ENCODE measurements around the gene TMEM250.
A peak's percentile ranks its signal among the peaks of the same experiment; 100 is the strongest.

Gene TMEM250

GRCh38 chr9:136093346-136093986 lies 25.2 kb downstream of the TMEM250 start:
- DNase-seq, result no peak

DNA sequence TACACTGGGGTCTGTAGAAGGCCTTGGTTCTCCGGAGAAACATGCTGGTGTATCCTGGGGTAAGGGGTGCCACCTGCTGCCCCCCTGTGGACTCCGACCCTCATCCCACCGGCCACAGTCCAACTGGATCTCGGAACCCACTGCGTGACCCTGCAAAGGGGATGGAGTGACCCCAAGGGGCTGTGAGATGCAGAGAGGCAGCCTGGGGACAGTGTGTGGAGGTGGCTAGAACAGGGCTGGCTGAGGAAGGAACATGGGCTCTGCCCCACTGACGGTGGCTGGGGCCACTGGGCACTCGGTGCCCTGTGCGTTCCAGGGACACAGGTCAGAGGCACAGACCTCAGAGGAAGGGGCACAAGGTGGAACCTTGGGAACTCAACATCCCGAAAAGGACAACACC lies 25.9 kb downstream of the TMEM250 start:
- no peak for DNase-seq

- no peak for DNase-seq
Observed at GRCh38 chr9:136092353-136092650, 26.4 kb downstream of the TMEM250 start.

DNA sequence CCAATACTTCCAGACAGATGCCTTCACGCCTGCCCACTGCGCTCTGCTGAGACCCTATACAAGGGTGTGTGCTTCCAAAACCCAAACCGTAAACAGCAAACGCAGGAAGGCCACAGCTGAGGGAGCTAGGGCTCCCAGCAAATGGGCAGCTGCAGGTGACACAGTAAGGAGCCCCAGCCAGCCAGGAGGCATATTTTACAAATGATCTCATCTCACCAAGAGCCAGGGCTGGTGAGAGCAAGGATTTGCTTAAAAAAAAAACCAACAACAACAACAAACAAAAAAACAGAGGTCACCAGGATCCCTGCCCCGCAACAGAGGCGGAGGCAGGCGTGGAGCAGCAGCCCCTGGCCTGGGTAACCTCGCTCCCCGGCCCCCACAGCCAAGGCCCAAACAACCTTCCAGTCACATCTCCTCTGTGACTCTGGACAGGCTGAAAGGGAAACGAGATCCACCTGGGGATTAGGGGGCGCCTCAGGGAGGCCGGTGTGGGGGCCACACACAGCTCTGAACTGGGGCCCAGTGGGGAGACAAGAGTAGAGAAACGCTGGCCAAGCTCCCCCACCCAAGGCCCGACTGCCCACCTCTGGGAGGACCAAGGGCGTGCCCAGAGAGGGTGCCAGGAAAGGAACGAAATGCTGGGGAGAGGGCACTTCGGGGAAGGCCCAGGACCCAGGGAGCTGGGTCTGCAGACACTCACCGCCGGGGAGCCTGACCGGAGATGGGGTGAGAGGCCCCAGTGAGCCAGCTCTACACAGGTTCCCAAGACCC lies 26.9 kb downstream of the TMEM250 start:
- DNase-seq, result no peak

GRCh38 chr9:136090768-136091581 lies 27.7 kb downstream of the TMEM250 start:
- no peak for DNase-seq

GRCh38 chr9:136090056-136090735 lies 28.5 kb downstream of the TMEM250 start:
- DNase-seq, result no peak

GRCh38 chr9:136089697-136090045 lies 29.0 kb downstream of the TMEM250 start:
- peak; percentile 79 for DNase-seq

GRCh38 chr9:136088939-136089696 lies 29.6 kb downstream of the TMEM250 start:
- DNase-seq, result peak; percentile 45

DNA sequence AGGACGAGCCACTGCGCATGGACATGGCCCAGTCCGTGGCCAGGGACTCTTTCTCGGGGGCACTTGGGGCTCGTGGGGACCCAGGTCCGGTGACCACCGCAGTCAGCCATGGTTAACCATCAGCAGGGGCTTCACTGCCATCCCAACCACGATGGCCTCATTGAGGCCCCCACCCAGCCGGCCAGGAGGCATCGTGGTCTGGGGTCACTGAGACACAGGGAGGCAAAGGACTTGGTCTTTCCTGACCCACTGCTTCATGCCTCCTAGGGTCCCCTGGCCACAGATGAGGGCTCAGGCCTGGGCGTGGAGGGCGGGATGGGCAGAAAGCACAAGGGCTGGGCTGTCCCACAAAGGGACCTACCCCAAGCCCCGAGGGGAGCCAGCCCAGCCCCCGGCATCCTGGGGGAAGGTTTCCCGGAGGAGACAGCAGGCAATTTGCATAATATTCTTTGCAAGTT lies 30.2 kb downstream of the TMEM250 start:
- DNase-seq, result no peak

DNA sequence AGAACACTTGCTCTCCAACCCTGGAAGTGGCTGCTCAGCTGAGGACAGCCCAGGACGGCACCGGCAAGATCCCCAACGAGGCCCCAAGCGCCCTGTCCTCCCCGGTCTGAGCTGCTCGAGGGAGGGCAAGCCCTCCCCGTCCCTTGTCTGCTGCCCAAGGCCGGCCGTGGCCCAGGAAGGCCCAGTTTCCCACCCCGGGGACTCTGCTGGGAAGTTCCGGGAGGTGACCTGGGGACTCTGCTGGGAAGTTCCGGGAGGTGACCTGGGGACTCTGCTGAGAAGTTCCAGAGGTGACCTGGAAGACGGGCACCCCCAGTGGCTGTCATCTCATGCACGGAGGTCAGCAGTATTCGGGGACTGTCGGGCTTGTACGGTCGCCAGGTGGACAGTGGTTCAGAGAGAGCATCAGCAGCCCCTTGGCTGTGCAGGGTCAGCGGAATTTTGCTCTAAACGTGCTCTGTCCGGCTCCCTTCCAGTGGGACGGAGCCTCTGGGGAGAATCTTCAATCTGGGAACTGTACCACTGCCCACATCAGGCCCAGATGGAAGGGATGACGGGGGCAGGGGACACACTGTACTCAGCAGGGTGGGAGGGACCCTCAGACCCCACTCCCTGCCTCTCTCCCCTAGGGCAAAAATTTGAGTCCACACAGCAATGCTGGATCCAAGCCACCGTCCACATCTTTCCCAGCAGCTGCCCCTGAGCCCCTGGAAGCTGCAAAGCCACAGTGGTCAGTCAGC lies 30.8 kb downstream of the TMEM250 start:
- DNase-seq, result no peak

- no peak for DNase-seq
Observed at GRCh38 chr9:136086951-136087740, 31.5 kb downstream of the TMEM250 start.

- no peak for DNase-seq
Observed at GRCh38 chr9:136086213-136086881, 32.3 kb downstream of the TMEM250 start.

GRCh38 chr9:136085815-136086212 lies 32.9 kb downstream of the TMEM250 start:
- no peak for DNase-seq

DNA sequence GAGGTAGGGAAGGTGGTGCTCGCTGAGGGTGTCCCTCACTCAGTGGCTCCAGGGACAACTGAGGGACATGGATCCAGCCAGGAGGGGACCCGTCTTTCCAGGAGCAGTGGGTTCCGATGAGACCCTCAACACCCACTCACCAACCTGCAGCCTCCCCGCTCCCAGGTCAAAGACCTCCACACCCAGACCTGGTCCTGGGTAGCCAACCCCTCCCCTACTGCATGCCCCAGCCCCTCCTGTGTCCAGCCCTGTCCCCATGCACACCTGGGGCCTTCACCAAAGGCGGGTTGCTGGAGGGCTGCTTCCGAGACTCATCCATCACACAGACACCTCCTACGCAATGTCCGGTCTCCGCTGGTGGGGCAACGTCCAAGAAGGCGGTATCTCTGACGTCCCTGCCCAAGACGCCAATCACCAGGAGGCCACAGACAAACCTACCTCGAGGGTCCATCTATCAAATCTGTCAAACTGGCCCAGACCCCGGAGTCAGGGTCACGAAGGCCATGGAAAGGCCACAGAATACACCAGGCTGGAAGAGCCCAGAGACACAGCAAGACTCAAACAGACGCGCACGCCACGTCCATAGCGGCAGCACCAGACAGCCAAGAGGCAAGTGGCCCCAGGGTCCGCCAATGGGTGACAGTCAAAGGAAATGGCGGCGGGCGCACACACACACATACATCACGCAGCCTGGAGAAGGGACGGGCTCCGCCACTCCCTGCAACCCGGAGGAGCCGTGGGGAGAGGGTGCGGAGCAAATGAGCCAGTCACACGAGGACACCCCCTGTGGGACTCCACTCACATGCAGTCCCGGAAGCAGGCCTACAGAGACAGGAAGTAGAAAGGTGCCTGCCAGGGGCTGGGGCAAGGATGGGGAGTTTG lies 34.4 kb downstream of the TMEM250 start:
- no peak for DNase-seq

GRCh38 chr9:136083558-136084062 lies 35.1 kb downstream of the TMEM250 start:
- no peak for DNase-seq

DNA sequence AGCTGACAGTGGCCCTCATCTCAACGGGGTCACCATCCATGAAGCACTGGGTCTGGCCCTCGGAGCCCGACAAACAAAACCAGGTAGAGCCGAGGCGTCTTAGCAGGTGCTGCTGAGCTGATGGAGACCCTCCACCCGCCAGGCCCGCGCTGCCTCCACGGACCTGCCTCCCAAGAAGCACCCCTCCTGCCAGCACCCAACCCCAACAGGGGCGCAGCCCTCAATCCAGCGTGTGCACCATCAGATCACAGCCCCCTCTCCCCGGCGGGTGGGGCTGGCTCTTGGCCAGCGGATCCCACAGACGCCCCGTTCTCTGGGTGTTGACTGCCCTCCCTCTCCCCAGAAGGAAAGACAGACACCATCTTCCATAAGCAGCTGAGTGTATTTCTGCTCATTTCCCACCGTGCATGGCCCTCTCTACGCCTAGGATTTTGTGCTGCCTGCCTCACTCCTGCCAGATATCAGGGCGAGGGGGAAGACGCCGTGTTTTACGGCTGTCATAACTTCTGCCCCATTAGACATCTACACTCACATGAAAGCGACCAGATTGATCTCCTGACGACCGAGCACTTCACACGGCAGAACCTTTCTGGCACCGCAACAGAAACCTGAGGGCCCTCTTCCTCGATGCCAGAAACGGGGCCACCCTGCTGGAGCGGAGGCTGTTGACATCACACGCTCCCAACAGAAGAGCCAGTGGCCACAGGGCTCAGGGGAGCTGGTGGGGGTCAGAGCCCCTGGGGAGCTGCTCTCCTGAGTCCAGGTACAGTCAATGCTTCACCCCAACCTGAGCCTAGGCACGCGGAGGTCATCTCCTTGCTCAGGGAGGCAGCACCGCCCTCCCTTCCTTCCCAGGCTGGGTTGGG lies 35.9 kb downstream of the TMEM250 start:
- peak; percentile 53 for DNase-seq

- DNase-seq, result no peak
Observed at GRCh38 chr9:136081826-136082495, 36.7 kb downstream of the TMEM250 start.
